Adrenal gland (tissue), 5 donors: ENCODE measurements around the gene IGFN1.

Source experiments
- CTCF ChIP-seq, 6 experiments: fragments of 450-650 bp in 4 of 6; fragments of 200-600 bp in 2 of 6; sonication (generic) in 1 of 6; IDR thresholded peaks; 1 replicate in 5 of 6; 2 replicates in 1 of 6; pipeline versions ENCODE4 v1.5.1 to v1.8.0; 2016 to 2021; ENCODE audit warnings: antibody characterized with exemption in 6 of 6, mild to moderate bottlenecking in 2 of 6, moderate library complexity in 1 of 6
- POLR2A ChIP-seq, 2 donors: fragments of 450-650 bp; IDR thresholded peaks; one replicate each; pipeline ENCODE4 v1.6.1; 2017; ENCODE audit warnings: antibody characterized with exemption in 2 of 2, mild to moderate bottlenecking in 2 of 2, moderate library complexity in 1 of 2
- donor health status: DM: no; HTN: no; CAD: no.

- no peak for TF ChIP-seq CTCF (IDR thresholded peaks at IDR 0.05)
- no peak for TF ChIP-seq POLR2A (IDR thresholded peaks at IDR 0.05)
Observed at GRCh38 chr1:201175820-201176500, 14.7 kb upstream of the IGFN1 start.
